Measurements from ENCODE around the gene EFHC1.

EFHC1 gene

GRCh38 chr6:52522151-52522626 lies 102.0 kb downstream of the EFHC1 start:
- DNase-seq: no peak

DNA sequence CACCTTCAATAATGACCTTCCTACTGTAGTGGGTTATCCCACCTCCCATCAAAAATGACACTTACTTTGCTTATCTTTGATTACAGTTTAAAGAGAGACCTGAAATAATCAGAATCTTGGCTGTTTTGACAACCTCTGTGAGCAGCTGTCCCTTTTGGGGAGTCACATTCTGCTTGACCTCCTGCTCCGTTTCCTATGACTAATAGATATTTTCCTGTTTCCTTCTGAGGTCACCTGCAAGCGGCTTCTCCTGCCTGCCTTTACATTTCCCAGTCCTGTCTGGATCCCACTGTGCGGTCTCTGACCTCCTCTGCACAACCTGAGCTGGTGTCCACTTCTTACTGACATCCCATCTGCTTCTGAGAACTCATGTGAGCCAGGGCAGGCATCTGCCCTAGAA lies 102.5 kb downstream of the EFHC1 start:
- DNase-seq: no peak

GRCh38 chr6:52523378-52524142 lies 103.4 kb downstream of the EFHC1 start:
- DNase-seq: no peak

DNA sequence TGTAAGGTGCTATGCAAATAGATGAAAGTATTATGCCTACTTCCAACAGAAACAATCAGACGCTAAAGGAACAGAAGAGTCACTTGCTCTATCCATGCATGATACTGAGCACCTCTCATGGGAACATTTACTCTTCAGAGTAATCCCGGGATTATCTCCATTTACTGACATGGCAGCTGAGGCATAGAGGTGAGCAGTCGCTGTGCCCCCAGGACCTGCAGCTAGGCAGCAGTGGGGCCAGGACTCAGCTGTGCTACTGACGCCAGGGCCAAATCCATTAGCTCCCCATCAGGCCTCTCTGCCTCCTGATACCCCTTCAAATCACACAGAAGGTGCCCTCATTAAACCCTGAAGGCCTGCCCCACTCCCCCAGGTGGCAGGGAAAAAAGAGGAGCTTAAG lies 104.8 kb downstream of the EFHC1 start:
- no peak for DNase-seq

GRCh38 chr6:52526634-52527033 lies 106.5 kb downstream of the EFHC1 start:
- no peak for DNase-seq

- no peak for DNase-seq
Observed at GRCh38 chr6:52527436-52527835, 107.3 kb downstream of the EFHC1 start.

DNA sequence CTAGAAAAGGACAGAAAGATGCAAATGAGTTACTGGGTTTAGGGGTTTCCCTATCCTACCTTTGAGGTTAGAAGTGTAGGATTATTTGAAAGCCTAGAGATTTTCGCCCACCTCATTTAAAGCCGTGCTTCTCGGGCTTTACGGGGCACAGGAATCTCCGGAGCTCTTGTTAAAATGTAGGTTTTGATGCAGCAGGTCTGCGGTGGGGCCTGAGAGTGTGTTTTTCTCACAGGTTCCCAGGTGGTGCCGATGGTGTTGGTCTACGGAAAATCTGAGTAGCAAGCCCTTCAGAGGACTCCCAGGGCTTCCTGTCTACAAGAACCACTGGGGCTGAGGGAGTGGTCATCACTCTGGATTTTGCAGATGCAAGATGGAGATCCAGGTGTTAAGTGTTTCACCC lies 109.2 kb downstream of the EFHC1 start:
- no peak for DNase-seq

DNA sequence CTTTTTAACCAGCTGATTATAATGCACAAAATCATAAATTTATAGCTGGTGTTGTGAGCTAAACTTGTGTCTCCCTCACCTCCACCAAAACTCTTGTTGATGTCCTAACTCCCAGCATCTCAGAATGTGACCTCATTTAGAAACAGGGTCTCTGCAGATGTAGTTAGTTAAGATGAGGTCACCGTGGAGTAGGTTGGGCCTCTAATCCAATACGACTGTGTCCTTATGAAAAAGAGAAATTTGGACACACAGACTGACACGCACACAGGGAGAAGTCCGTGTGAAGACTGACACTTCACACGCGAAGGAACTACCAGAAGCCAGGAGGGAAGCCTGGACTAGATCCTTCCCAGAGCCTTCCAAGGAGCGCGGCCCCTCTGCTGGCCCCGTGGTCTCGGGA lies 110.2 kb downstream of the EFHC1 start:
- DNase-seq: no peak

GRCh38 chr6:52531396-52531795 lies 111.3 kb downstream of the EFHC1 start:
- no peak for DNase-seq

- DNase-seq: no peak
Observed at GRCh38 chr6:52531834-52532233, 111.7 kb downstream of the EFHC1 start.

- no peak for DNase-seq
Observed at GRCh38 chr6:52532457-52532856, 112.3 kb downstream of the EFHC1 start.

- DNase-seq: no peak
Observed at GRCh38 chr6:52533491-52533890, 113.3 kb downstream of the EFHC1 start.

- DNase-seq: no peak
Observed at GRCh38 chr6:52534363-52534762, 114.2 kb downstream of the EFHC1 start.

- no peak for DNase-seq
Observed at GRCh38 chr6:52534966-52535390, 114.8 kb downstream of the EFHC1 start.

DNA sequence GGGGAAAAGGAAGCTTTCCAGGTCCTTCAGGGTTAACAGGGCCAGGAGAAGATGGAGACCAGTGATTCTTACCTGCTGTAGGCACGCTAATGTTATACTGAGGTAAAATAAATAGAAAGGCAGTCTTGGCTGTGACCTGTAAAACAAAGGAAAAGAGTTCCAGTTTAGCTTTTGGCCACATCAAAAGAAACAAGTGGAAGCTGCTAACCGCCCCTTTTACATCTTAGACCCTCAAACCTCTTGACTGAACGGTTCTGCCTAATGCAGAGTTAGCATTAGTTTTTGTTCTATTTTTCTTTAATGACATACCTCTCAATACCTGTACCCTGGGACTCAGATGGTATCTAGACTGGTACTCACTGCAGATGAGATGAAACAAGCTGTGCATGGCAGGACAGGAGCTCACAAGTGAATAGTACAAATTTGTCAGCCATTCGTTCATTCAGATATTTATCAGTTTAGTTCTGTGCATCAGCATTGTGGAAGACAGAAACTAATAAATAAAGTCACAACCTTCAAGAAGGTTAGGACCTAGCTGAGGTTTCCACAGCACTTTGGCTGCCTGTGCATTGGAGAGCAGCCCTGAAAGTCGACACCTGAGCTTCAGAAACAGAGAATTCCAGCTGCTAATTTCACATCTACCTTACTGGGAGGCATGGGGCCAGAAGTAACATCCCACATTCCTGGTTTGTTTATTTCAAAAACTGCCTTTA lies 115.7 kb downstream of the EFHC1 start:
- DNase-seq: no peak

- DNase-seq: no peak
Observed at GRCh38 chr6:52536424-52536916, 116.3 kb downstream of the EFHC1 start.

DNA sequence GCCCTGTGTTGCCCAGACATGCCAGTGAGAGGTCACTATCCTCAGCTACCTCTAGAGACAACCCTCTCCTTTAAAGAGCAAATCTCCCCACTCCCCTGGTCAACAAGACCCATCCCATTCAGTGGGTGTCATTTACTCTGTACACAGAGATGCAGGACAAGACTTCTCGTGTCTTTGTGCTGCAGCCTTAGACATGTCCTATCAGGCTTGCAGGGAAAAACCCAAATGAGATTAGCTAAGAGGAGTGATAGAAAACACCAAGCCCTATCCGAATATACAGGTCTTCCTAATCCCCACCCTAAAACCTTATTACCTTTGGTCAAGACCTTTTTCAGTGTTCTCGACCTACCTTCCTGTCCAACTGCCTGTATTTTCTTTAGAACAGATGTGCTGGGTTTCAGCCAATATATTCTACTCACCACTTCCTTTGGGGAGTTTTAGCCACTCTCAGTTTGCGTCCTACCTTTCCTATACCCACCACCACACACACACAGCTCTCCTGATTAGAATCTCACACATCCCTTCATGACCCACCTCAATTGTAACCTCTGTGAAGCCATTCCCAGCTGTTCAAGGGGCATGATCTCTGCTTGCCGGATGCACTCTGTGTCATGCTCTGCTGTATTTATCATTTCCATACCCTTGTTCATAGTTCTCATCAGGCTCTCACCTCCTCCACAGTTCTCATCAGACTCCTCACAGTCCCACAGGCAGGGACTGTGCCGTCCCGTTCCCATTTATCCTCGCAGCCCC lies 117.0 kb downstream of the EFHC1 start:
- DNase-seq: no peak

GRCh38 chr6:52538252-52538900 lies 118.2 kb downstream of the EFHC1 start:
- DNase-seq: no peak

GRCh38 chr6:52538901-52539354 lies 118.8 kb downstream of the EFHC1 start:
- no peak for DNase-seq

DNA sequence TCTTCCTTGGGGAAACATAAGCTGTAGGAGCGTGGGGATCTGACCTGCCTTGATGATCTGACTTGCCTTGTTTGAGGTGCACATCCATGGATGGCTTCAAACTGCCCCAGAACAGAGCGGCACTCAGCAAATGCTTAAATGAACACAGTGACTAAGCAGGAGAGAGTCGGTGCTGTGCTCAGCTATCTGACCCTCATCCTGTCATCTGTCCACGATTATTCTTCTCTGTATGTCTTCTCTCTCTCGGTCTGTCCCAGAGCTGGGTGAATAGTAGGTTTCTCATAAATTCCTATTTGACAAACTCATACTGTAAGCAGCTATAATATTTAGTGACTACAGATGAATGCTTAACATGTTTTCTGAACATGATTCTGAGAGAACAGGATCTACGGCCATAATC lies 119.5 kb downstream of the EFHC1 start:
- no peak for DNase-seq

DNA sequence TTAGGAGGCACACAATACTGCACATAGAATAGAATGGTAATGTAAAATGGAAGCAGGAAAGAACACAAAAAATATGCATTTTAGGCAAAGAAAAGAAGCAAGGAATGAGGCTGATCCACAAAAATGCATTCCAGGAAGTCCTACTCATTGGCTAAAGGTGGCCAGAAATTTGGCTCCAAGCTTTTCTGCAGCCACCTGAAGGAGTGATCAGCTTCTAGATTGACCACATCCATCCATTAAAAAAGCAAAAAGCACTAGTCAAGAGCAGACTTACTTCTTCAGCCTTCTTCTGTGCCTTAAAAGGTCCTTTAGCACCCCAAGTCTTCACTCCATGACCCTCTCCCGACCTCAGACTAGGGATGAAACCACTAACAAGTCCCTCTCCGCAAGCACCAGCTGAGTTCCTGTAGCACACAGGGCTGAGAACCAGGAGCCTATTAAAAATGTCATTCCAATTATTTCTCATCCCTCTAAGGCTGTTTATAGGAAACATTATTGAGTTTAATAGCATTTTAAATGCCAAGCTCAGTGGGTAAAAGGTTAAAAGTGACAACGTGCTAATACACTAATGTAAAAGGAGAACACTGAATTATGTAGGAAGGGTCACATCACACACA lies 120.3 kb downstream of the EFHC1 start:
- DNase-seq: no peak

DNA sequence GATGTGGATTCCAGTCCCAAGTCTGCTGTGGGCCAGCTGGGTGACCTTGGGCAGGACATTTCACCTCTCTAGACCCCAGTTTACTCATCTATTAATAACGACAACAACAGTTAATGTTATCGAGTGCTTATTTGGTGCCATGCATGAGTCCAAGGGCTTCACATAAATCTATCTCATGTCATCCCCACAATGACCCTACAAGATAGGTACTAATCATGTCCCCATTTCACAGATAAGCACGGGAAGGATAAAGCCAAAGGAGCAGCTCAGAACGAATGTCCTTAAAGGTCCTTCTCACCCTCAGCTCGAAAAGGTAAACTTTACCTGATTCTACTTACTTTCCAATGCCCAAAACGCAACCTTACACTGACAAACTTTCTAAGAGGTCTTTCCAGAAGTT lies 121.0 kb downstream of the EFHC1 start:
- no peak for DNase-seq
